Right lobe of liver (tissue), 4 donors: ENCODE results near the gene KNTC1.
"Not testable (repeated sequence)": the region's sequence is repeated elsewhere in the genome, so short reads cannot be mapped to it uniquely, and the experiment has no call there.

Experiments
- POLR2A ChIP-seq: fragments of 450-650 bp; IDR thresholded peaks from one replicate; pipeline ENCODE4 v1.6.1; 2017; ENCODE audit warnings: antibody characterized with exemption, mild to moderate bottlenecking
- TF ChIP-seq, protein P1 (sequence below), 4 donors: fragments of 200-600 bp in 3 of 4; fragments of 450-650 bp in 1 of 4; IDR thresholded peaks; one replicate each; pipeline versions ENCODE4 v1.5.1 to v1.8.0; 2016 to 2022; ENCODE audit warnings: antibody characterized with exemption in 4 of 4, mild to moderate bottlenecking in 2 of 4
- donor health status: DM: no; HTN: no; CAD: no.
- donor health status: DM: no; HTN: no; CAD: no.
- donor health status: DM: no; HTN: yes; CAD: no.

DNA sequence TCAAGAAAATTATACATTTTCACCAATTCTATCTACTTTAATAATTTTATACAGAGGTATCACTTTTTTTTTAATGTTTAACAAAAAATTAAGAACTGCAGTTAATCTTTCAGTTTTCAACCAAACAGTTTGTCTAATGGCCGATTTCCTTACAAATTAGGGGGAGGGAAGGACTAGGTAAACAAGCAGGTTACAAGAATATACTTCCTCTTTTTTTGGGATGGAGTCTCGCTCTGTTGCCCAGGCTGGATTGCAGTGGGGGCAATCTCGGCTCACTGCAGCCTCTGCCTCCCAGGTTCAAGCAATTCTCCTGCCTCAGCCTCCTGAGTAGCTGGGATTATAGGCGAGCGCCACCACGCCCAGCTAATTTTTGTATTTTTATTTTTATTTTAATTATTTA, 33.8 kb upstream of the KNTC1 start:
- TF ChIP-seq, protein P1, sequence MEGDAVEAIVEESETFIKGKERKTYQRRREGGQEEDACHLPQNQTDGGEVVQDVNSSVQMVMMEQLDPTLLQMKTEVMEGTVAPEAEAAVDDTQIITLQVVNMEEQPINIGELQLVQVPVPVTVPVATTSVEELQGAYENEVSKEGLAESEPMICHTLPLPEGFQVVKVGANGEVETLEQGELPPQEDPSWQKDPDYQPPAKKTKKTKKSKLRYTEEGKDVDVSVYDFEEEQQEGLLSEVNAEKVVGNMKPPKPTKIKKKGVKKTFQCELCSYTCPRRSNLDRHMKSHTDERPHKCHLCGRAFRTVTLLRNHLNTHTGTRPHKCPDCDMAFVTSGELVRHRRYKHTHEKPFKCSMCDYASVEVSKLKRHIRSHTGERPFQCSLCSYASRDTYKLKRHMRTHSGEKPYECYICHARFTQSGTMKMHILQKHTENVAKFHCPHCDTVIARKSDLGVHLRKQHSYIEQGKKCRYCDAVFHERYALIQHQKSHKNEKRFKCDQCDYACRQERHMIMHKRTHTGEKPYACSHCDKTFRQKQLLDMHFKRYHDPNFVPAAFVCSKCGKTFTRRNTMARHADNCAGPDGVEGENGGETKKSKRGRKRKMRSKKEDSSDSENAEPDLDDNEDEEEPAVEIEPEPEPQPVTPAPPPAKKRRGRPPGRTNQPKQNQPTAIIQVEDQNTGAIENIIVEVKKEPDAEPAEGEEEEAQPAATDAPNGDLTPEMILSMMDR (IDR thresholded peaks at IDR 0.05) = not testable (repeated sequence)
- TF ChIP-seq POLR2A = not testable (repeated sequence)
